ENCODE results near the gene CFP.
A peak's percentile ranks its signal among the peaks of the same experiment; 100 is the strongest.
"Not testable (repeated sequence)": the region's sequence is repeated elsewhere in the genome, so short reads cannot be mapped to it uniquely, and the experiment has no call there.

Gene CFP

GRCh38 chrX:47603125-47603524 is 26.6 kb downstream of the CFP start:
- not testable (repeated sequence) for DNase-seq

GRCh38 chrX:47597222-47597621 is 32.5 kb downstream of the CFP start:
- DNase-seq: no peak

GRCh38 chrX:47596256-47596655 is 33.5 kb downstream of the CFP start:
- no peak for DNase-seq

GRCh38 chrX:47595716-47596251 is 33.9 kb downstream of the CFP start:
- DNase-seq: no peak

GRCh38 chrX:47593522-47593921 is 36.2 kb downstream of the CFP start:
- DNase-seq: no peak

GRCh38 chrX:47590984-47591383 is 38.7 kb downstream of the CFP start:
- DNase-seq: peak; percentile 9 to 15

GRCh38 chrX:47587906-47588735 is 41.6 kb downstream of the CFP start:
- no peak for DNase-seq

- peak in 1 of 2 donors; percentile 9 for DNase-seq
These were observed 42.4 kb downstream of the CFP start for GRCh38 chrX:47587091-47587891.

GRCh38 chrX:47586043-47586787 is 43.5 kb downstream of the CFP start:
- no peak for DNase-seq

- DNase-seq: no peak
These were observed 44.5 kb downstream of the CFP start for GRCh38 chrX:47585273-47585672.

- no peak for DNase-seq
These were observed 45.0 kb downstream of the CFP start for GRCh38 chrX:47584714-47585113.

GRCh38 chrX:47583240-47583861 is 46.4 kb downstream of the CFP start:
- no peak for DNase-seq

- peak; percentile 87 to 89 for DNase-seq
These were observed 47.7 kb downstream of the CFP start, which contains the start of gene TIMP1 for GRCh38 chrX:47581731-47582647. TSS of gene TIMP1 (plus strand) at chrX:47582436. CDS start at chrX:47583416, 980 bp downstream.

- peak; percentile 87 to 93 for DNase-seq
These were observed 50.2 kb downstream of the CFP start for GRCh38 chrX:47579537-47579936.

- peak; percentile 27 to 55 for DNase-seq
These were observed 51.0 kb downstream of the CFP start for GRCh38 chrX:47578692-47579091.

GRCh38 chrX:47577901-47578300 is 51.8 kb downstream of the CFP start:
- no peak for DNase-seq

- DNase-seq: no peak
These were observed 52.3 kb downstream of the CFP start for GRCh38 chrX:47577424-47577823.

- no peak for DNase-seq
These were observed 53.5 kb downstream of the CFP start for GRCh38 chrX:47576021-47576898.

GRCh38 chrX:47574547-47575301 is 55.0 kb downstream of the CFP start:
- no peak for DNase-seq

Measured in inflammatory macrophage (primary cell).